SJSA1 (cell line): ENCODE data around the gene ZBED1. TPM values are rescaled to one million over a fixed set of nuclear protein-coding genes. Genes with fewer than 3 reads are reported as not detected.
"Not testable (repeated sequence)": the region's sequence is repeated elsewhere in the genome, so short reads cannot be mapped to it uniquely, and the experiment has no call there.

Experiments
- DNase-seq, 2 experiments: peaks; one replicate each; pipeline ENCODE4 v3.0.0-alpha.2; 2015 to 2020; ENCODE audit warnings: low spot score in 2 of 2, low read depth in 1 of 2
- H3K27ac ChIP-seq: fragments of 250-450 bp; sonication (Bioruptor Pico); 2 replicates; pipeline ENCODE4 v1.5.1; 2020; ENCODE audit warnings: mild to moderate bottlenecking, moderate library complexity
- H3K27me3 ChIP-seq: fragments of 250-450 bp; sonication (Bioruptor Pico); replicated peaks from 2 replicates; pipeline ENCODE4 v1.5.1; 2020; ENCODE audit warnings: mild to moderate bottlenecking, moderate library complexity
- H3K36me3 ChIP-seq: fragments of 250-450 bp; sonication (Bioruptor Pico); 2 replicates; pipeline ENCODE4 v1.5.1; 2020; ENCODE audit warnings: mild to moderate bottlenecking
- H3K4me1 ChIP-seq: fragments of 250-450 bp; sonication (Bioruptor Pico); replicated peaks from 2 replicates; pipeline ENCODE4 v1.6.1; 2021; ENCODE audit warnings: mild to moderate bottlenecking
- H3K4me3 ChIP-seq: fragments of 250-450 bp; sonication (Bioruptor Pico); 2 replicates; pipeline ENCODE4 v1.5.1; 2020; ENCODE audit warnings: mild to moderate bottlenecking
- H3K9me3 ChIP-seq: fragments of 250-450 bp; sonication (Bioruptor Pico); replicated peaks from 2 replicates; pipeline ENCODE4 v1.5.1; 2020; ENCODE audit warnings: mild to moderate bottlenecking
- total RNA-seq: library from RNA; depleted of rRNA; stranded (reverse); fragments of >200 nt; shearing (Covaris generic); gene quantifications from 2 replicates; pipeline ENCODE4 v1.2.3, GENCODE V29; 2014

Gene ZBED1
- total RNA-seq, 1 experiment from 2014 or later, result 57.2 TPM

GRCh38 chrX:2483398-2484060 lies 17.2 kb downstream of the ZBED1 start:
- H3K4me3 ChIP-seq, result no peak overlapping the region
- no peaks in the 10 kb centered on the region for H3K9me3 ChIP-seq
- H3K4me1 ChIP-seq, result no peaks in the 10 kb centered on the region
- H3K27me3 ChIP-seq, result no peaks in the 10 kb centered on the region
- H3K27ac ChIP-seq, result no peak overlapping the region
- peaks cover 34% of the 10 kb centered on the region for H3K36me3 ChIP-seq
- DNase-seq, result no peak

GRCh38 chrX:2481597-2481996 lies 19.2 kb downstream of the ZBED1 start:
- not testable (repeated sequence) for H3K4me1 ChIP-seq, H3K4me3 ChIP-seq, DNase-seq, H3K9me3 ChIP-seq, H3K27me3 ChIP-seq, H3K27ac ChIP-seq
- peaks cover 15% of the 10 kb centered on the region for H3K36me3 ChIP-seq

- not testable (repeated sequence) for H3K4me3 ChIP-seq, DNase-seq, H3K9me3 ChIP-seq
Observed at GRCh38 chrX:2479982-2480381, 20.8 kb downstream of the ZBED1 start.

DNA sequence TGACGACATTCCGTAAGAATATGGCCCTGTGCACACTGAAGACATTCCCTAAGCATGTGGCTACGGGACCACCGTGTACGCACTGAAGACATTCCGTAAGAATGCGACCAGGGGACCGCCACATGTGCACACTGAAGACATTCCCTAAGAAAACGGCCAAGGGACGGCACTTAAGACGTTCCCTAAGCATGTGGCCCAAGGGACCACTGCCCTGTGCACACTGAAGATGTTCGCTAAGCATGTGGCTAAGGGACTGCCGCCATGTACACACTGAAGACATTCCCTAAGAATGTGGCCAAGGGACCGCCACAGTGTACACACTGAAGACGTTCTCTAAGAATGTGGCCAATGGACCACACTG lies 21.4 kb downstream of the ZBED1 start:
- Histone ChIP-seq H3K27ac (no peak overlapping the region), H3K4me1 (no peaks in the 10 kb centered on the region), H3K36me3 (peaks cover 5% of the 10 kb centered on the region; the same call in 1 of the 2 replicates), H3K27me3 (no peaks in the 10 kb centered on the region), H3K9me3 (no peaks in the 10 kb centered on the region), H3K4me3 (no peak overlapping the region)
- no peak for DNase-seq

More at GRCh38 chrX:2479982-2480381, 20.8 kb downstream of the ZBED1 start:
- not testable (repeated sequence) for H3K4me1 ChIP-seq, H3K27ac ChIP-seq, H3K36me3 ChIP-seq, H3K27me3 ChIP-seq

GRCh38 chrX:2478546-2479419 lies 22.0 kb downstream of the ZBED1 start:
- H3K27ac ChIP-seq, result no peak overlapping the region
- DNase-seq, result no peak
- H3K9me3 ChIP-seq, result no peaks in the 10 kb centered on the region
- H3K36me3 ChIP-seq, result no peaks in the 10 kb centered on the region; the same call in 1 of the 2 replicates
- no peaks in the 10 kb centered on the region for H3K27me3 ChIP-seq
- no peaks in the 10 kb centered on the region for H3K4me1 ChIP-seq
- H3K4me3 ChIP-seq, result no peak overlapping the region

GRCh38 chrX:2477313-2477712 lies 23.5 kb downstream of the ZBED1 start:
- not testable (repeated sequence) for DNase-seq, H3K4me3 ChIP-seq, H3K27me3 ChIP-seq, H3K27ac ChIP-seq, H3K36me3 ChIP-seq, H3K4me1 ChIP-seq, H3K9me3 ChIP-seq

DNA sequence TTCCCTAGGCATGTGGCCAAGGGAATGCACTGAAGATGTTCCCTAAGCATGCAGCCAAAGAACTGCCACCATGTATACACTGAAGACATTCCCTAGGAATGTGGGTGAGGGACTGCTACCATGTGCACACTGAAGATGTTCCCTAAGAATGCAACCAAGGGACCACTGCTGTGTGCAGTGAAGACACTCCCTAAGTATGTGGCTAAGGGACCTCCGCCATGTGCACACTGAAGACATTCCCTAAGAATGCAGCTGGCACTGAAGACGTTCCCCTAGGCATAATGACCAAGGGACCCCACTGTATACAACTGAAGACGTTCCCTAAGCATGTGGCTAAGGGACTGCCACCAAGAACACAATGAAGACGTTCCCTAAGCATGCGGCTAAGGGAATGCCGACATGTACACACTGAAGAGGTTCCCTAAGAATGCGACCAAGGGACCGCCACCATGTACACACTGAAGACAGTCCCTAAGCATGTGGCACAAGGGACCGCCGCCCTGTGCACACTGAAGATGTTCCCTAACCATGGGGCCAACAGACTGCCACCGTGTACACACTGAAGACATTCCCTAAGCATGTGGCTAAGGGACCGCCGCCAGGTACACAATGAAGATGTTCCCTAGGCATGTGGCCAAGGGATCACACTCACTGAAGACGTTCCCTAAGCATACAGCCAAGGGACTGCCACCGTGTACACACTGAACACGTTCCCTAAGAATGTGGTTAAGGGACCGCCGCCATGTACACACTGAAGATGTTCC lies 25.6 kb downstream of the ZBED1 start:
- no peaks in the 10 kb centered on the region for H3K36me3 ChIP-seq
- DNase-seq, result no peak
- H3K27me3 ChIP-seq, result no peaks in the 10 kb centered on the region
- no peaks in the 10 kb centered on the region for H3K4me1 ChIP-seq
- no peaks in the 10 kb centered on the region for H3K9me3 ChIP-seq
- H3K4me3 ChIP-seq, result no peak overlapping the region
- H3K27ac ChIP-seq, result no peak overlapping the region

GRCh38 chrX:2474280-2474962 lies 26.4 kb downstream of the ZBED1 start:
- no peak for DNase-seq
- no peaks in the 10 kb centered on the region for H3K36me3 ChIP-seq
- no peak overlapping the region for H3K4me3 ChIP-seq
- no peaks in the 10 kb centered on the region for H3K4me1 ChIP-seq
- H3K9me3 ChIP-seq, result no peaks in the 10 kb centered on the region
- no peaks in the 10 kb centered on the region for H3K27me3 ChIP-seq
- no peak overlapping the region for H3K27ac ChIP-seq

DNA sequence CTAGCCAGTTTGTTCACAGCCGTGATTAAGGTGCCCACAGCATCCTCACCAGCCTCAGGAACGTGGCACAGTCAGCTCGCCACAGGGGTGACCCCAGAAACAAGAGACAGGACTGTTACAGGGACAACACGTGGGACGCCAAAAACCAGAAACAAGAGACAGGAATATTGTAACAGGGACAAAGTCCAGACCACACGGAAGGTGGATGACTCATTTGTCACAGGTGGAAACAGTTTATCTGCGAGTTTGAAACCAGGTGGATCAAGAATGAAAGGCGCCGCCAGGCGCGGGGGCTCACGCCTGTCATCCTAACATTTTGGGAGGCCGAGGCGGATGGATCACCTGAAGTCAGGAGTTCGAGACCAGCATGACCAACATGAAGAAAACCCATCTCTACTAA lies 27.7 kb downstream of the ZBED1 start:
- not testable (repeated sequence) for H3K4me1 ChIP-seq, H3K27ac ChIP-seq, H3K4me3 ChIP-seq, H3K36me3 ChIP-seq, H3K27me3 ChIP-seq, H3K9me3 ChIP-seq, DNase-seq

DNA sequence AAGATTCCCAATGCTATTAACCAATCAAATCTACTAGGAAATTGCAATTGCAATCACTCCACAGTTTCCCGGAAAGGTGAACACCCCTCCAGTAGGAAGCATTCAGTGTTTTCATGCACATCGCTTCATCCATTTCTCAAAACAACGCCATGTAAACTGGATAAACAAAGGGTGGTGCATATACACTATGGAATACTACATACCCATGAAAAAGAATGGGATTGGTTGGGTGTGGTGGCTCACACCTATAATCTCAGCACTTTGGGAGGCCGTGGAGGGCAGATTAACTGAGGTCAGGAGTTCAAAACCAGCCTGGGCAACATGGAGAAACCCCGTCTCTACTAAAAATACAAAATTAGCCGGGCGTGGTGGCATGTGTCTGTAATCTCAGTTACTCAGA lies 29.1 kb downstream of the ZBED1 start:
- Histone ChIP-seq H3K4me1 (no peaks in the 10 kb centered on the region), H3K4me3 (no peak overlapping the region), H3K36me3 (no peaks in the 10 kb centered on the region), H3K9me3 (no peaks in the 10 kb centered on the region), H3K27me3 (no peaks in the 10 kb centered on the region), H3K27ac (no peak overlapping the region)
- DNase-seq, result no peak

DNA sequence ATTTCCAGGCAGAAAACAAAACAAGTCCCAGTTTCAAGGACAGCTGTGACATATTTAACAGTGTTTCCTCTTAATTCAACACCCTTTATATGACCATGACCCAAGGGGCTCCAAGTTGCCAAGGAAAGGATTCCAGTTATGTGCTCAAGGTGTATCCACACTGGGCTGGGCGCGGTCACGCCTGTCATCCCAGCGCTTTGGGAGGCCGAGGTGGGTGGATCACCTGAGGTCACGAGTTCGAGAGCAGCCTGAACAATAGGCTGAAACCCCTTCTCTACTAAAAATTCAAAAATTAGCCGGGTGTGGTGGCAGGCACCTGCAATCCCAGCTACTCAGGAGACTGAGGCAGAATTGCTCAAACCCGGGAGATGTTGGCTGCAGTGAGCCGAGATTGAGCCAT lies 29.6 kb downstream of the ZBED1 start:
- H3K27me3 ChIP-seq, H3K36me3 ChIP-seq, H3K4me3 ChIP-seq, H3K9me3 ChIP-seq, DNase-seq, H3K4me1 ChIP-seq, H3K27ac ChIP-seq: not testable (repeated sequence)

DNA sequence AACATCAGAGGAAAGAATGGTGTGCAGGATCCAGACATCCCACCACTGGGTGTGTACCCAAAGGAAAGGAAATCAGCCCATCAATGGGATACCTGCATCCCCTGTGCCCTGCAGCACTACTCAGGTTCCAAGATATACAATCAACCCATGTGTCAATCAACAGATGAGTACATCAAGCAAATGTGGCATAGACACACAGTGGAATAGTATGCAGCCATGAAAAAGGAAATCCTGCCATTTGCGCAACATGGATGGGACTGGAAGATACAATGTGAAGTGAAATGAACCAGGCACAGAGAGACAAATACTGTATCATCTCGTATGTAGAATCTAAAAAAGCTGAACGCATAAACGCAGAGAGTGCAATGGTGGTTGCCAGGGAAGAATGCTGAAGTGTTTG lies 30.9 kb downstream of the ZBED1 start:
- not testable (repeated sequence) for H3K27ac ChIP-seq, H3K4me3 ChIP-seq

GRCh38 chrX:2469196-2469685 lies 31.5 kb downstream of the ZBED1 start:
- H3K27ac ChIP-seq, result no peak overlapping the region
- H3K4me1 ChIP-seq, result no peaks in the 10 kb centered on the region
- no peaks in the 10 kb centered on the region for H3K27me3 ChIP-seq
- H3K9me3 ChIP-seq, result no peaks in the 10 kb centered on the region
- H3K4me3 ChIP-seq, result no peak overlapping the region
- no peaks in the 10 kb centered on the region for H3K36me3 ChIP-seq
- DNase-seq, result no peak

More for the DNA sequence above, 30.9 kb downstream of the ZBED1 start:
- H3K4me1 ChIP-seq, H3K9me3 ChIP-seq, DNase-seq, H3K27me3 ChIP-seq, H3K36me3 ChIP-seq: not testable (repeated sequence)
